ENCODE data around the gene ST8SIA2.

- no peak for TF ChIP-seq CTCF (IDR thresholded peaks at IDR 0.05)
- no peak for TF ChIP-seq POLR2A (IDR thresholded peaks at IDR 0.05)
These were observed 19.8 kb downstream of the ST8SIA2 start for GRCh38 chr15:92413510-92413909.
